ENCODE results near the gene SLC9A6. TPM values are rescaled to one million over a fixed set of nuclear protein-coding genes. Genes with fewer than 3 reads are reported as not detected.

The SLC9A6 gene
- 5.5 and 6.7 TPM in 2 replicates for total RNA-seq

GRCh38 chrX:135985157-135985972 lies at the start of gene SLC9A6:
SLC9A6 (plus strand) TSS chrX:135985435; CDS start chrX:135985659, 224 bp downstream.

GRCh38 chrX:135973548-135974278 lies 11.5 kb upstream of the SLC9A6 start, which contains the start of gene MMGT1:
MMGT1 (minus strand) TSS chrX:135973988; CDS start chrX:135973675, 313 bp downstream.

Other genes with a start within 250 kb of the SLC9A6 start
- not detected in 2 replicates for gene CT45A3, start 217.2 kb upstream of the SLC9A6 start, total RNA-seq
- gene CT45A5, start 199.9 kb upstream of the SLC9A6 start, total RNA-seq = not detected in 2 replicates
- not detected in 2 replicates for gene CT45A6, start 182.6 kb upstream of the SLC9A6 start, total RNA-seq
- not detected in 2 replicates for gene CT45A2, start 165.4 kb upstream of the SLC9A6 start, total RNA-seq
- gene CT45A7, start 148.2 kb upstream of the SLC9A6 start, total RNA-seq = not detected in 2 replicates
- gene CT45A8, start 130.9 kb upstream of the SLC9A6 start, total RNA-seq = not detected in 2 replicates
- gene CT45A9, start 113.6 kb upstream of the SLC9A6 start, total RNA-seq = not detected in 2 replicates
- gene CT45A10, start 92.0 kb upstream of the SLC9A6 start, total RNA-seq = not detected in 2 replicates
- not detected in 2 replicates for gene SAGE1, start 91.7 kb upstream of the SLC9A6 start, total RNA-seq
- 12.3 and 13.9 TPM in 2 replicates for gene MMGT1, start 11.4 kb upstream of the SLC9A6 start, total RNA-seq
- gene FHL1, start 162.1 kb downstream of the SLC9A6 start, total RNA-seq = 123 and 240 TPM in 2 replicates